Epithelial cell of esophagus (primary cell): ENCODE results near the gene CEP57L1.
"Not testable (repeated sequence)": the region's sequence is repeated elsewhere in the genome, so short reads cannot be mapped to it uniquely, and the experiment has no call there.

Source experiments
- DNase-seq: peaks from one replicate; pipeline ENCODE4 v3.0.0; 2010; ENCODE audit warnings: low read depth
- H3K4me3 ChIP-seq: 2 replicates; pipeline ENCODE4 v1.5.1; 2011; ENCODE audit warnings: mild to moderate bottlenecking, low read length, control low read depth
- TF ChIP-seq, protein P1 (sequence below): IDR thresholded peaks from 2 replicates; pipeline ENCODE4 v1.5.1; 2011; ENCODE audit warnings: low read depth, mild to moderate bottlenecking, low read length, control low read depth, inconsistent platforms; ENCODE audit not compliant: insufficient read depth; ENCODE audit errors: missing control alignments

The CEP57L1 gene

DNA sequence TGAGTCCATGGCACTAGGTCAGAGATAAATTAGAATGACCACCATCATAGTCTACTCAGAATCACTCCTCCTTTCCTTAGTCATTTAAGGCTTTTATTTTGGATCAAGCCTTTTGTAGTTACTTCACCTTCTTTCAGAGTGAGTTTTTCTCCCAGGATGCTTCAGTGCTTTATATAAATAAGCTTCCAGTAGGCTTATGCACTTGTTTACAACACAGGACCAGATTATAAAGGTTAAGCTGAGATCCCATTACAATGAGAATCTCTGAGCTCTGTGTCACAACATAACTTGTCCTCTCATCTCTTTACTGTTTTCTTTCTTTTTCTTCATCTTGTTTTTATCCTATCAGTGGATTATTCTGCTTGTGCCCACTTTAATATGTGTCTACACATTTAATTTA, 47.9 kb downstream of the CEP57L1 start:
- TF ChIP-seq, protein P1, sequence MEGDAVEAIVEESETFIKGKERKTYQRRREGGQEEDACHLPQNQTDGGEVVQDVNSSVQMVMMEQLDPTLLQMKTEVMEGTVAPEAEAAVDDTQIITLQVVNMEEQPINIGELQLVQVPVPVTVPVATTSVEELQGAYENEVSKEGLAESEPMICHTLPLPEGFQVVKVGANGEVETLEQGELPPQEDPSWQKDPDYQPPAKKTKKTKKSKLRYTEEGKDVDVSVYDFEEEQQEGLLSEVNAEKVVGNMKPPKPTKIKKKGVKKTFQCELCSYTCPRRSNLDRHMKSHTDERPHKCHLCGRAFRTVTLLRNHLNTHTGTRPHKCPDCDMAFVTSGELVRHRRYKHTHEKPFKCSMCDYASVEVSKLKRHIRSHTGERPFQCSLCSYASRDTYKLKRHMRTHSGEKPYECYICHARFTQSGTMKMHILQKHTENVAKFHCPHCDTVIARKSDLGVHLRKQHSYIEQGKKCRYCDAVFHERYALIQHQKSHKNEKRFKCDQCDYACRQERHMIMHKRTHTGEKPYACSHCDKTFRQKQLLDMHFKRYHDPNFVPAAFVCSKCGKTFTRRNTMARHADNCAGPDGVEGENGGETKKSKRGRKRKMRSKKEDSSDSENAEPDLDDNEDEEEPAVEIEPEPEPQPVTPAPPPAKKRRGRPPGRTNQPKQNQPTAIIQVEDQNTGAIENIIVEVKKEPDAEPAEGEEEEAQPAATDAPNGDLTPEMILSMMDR, result no peak
- H3K4me3 ChIP-seq, result no peak overlapping the region
- no peak for DNase-seq

DNA sequence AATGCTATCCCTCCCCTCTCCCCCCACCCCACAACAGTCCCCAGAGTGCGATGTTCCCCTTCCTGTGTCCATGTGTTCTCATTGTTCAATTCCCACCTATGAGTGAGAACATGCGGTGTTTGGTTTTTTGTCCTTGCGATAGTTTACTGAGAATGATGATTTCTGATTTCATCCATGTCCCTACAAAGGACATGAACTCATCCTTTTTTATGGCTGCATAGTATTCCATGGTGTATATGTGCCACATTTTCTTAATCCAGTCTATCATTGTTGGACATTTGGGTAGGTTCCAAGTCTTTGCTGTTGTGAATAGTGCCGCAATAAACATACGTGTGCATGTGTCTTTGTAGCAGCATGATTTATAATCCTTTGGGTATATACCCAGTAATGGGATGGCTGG, 52.9 kb downstream of the CEP57L1 start:
- H3K4me3 ChIP-seq, DNase-seq: not testable (repeated sequence)

DNA sequence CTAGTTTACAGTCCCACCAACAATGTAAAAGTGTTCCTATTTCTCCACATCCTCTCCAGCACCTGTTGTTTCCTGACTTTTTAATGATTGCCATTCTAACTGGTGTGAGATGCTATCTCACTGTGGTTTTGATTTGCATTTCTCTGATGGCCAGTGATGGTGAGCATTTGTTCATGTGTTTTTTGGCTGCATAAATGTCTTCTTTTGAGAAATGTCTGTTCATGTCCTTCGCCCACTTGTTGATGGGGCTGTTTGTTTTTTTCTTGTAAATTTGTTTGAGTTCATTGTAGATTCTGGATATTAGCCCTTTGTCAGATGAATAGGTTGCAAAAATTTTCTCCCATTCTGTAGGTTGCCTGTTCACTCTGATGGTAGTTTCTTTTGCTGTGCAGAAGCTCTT, 53.4 kb downstream of the CEP57L1 start:
- not testable (repeated sequence) for DNase-seq, H3K4me3 ChIP-seq

DNA sequence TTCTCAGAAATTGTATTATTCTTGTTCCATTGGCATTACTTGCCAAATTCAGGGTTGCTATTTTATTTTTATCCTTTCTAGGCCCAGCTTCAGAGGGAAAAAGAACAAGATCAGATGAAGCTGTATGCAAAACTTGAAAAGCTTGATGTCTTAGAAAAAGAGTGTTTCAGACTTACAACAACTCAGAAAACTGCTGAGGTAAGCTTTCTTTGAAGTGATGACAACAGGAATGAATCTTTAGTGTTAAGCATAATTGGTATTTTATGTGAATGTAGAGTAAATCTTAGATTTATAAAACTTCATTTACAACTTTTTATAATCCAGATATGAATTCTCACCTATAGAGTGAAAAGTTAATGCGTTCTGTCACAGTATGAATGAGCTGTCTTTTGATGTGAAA, 58.4 kb downstream of the CEP57L1 start:
- DNase-seq, result no peak
- TF ChIP-seq, protein P1, result no peak
- no peak overlapping the region for H3K4me3 ChIP-seq

DNA sequence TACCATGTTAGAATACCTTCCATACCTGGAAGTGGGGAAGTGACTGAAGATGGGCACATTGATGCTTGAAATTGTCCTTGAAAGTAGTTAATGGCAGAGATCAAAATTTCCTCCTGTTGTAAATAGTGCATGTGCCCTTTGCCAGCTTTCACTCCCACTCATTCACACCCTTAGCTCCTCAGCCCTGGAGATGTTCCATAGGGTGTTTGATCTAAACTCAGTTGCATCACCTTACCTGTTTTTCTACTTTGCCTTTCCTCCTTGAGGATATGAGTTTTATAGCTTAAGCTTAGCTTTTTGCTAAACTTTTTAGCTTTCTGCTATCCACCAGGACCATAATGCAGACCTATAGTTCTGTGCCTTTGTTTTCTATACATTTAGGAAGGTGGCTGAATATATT, 69.0 kb downstream of the CEP57L1 start:
- no peak overlapping the region for H3K4me3 ChIP-seq
- TF ChIP-seq, protein P1, result no peak
- DNase-seq, result peak; percentile 66

DNA sequence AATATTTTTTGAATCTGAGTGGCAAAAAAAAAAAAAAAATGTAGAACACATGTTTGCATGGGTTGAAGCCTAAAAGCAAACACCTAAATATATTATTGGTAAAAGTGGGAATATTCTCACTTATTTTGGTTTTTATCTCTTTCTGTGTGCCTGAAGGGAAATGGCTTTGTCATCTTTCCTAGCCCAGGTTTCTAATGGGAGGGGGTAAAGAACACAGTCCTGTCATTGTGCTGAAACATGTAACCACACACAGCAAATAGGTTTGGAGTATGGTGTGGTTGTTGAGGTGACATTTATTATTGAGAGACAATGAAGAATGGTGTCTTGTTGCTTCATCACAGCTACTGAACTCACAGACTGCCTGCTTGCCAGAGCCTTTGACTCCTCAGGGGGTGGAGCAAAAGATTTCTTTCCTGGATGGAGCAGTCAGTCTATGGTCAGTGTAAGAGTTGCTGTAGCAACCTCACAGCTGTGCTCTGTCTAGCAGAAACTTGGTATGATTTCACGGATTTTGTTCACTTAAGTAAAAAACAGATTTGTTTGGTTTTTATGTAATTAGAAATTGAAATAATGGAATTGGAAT, 70.2 kb downstream of the CEP57L1 start:
- TF ChIP-seq, protein P1, result no peak
- DNase-seq, result peak; percentile 60
- H3K4me3 ChIP-seq, result no peak overlapping the region

DNA sequence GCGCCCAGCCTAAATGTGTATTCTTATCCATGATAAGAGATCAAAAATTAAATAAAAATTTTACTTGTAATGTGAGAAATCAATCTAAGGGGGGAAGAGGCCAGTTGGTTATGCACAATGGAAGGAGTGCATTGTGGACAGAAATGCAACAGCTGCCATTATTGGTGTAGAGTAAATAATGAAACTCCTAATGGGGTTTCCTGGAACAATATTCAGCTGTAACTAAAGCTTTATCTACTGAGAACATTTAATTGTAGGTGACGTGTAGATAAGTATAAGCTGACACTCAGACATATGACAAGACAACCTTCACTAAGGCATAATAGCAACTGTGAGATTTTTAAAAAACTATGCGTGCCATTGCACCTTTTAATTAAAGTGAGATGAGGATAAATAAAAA, 71.4 kb downstream of the CEP57L1 start:
- DNase-seq, result no peak
- TF ChIP-seq, protein P1, result no peak
- H3K4me3 ChIP-seq, result no peak overlapping the region

DNA sequence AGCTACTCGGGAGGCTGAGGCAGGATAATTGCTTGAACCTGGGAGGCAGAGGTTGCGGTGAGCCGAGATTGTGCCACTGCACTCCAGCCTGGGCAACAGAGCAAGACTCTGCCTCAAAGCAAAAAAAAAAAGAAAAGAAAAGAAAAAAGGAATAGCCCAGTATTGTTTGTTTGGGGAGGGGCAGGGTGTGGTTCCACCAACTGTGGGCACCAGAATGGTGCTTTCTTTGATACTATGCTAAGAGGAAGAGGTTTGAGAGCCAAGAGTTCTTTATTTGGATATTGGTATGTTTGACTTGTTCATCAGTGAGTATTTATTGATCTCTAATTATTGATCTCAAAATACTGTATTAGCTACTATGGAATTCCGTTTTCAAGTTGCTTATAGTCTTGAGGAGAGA, 72.3 kb downstream of the CEP57L1 start:
- no peak overlapping the region for H3K4me3 ChIP-seq
- DNase-seq, result no peak
- TF ChIP-seq, protein P1, result no peak
